Fibroblast of lung (primary cell): ENCODE data around the gene NKAIN2. TPM values are rescaled to one million over a fixed set of nuclear protein-coding genes. Genes with fewer than 3 reads are reported as not detected.

Source experiments
- DNase-seq, 2 donors: peaks; one replicate each; pipeline versions ENCODE4 v3.0.0 to v3.0.0-alpha.2; 2010; ENCODE audit warnings: low read depth in 2 of 2
- H2AFZ ChIP-seq: 2 replicates; pipeline ENCODE4 v1.5.1; 2012; ENCODE audit warnings: low read length, control low read depth, inconsistent platforms
- H3K27ac ChIP-seq: 2 replicates; pipeline ENCODE4 v1.5.1; 2011; ENCODE audit warnings: low read length, control low read depth; ENCODE audit not compliant: insufficient read depth
- H3K27me3 ChIP-seq: 2 replicates; pipeline ENCODE4 v1.5.1; 2011; ENCODE audit warnings: mild to moderate bottlenecking, low read length; ENCODE audit not compliant: control insufficient read depth, insufficient read depth
- H3K36me3 ChIP-seq: 2 replicates; pipeline ENCODE4 v1.5.1; 2011; ENCODE audit warnings: low read length; ENCODE audit not compliant: control insufficient read depth, insufficient read depth
- H3K4me1 ChIP-seq: 2 replicates; pipeline ENCODE4 v1.5.1; 2011; ENCODE audit warnings: low read length; ENCODE audit not compliant: control insufficient read depth, insufficient read depth; ENCODE audit errors: extremely low read depth
- H3K4me2 ChIP-seq: 2 replicates; pipeline ENCODE4 v1.5.1; 2011; ENCODE audit warnings: low read length, control low read depth; ENCODE audit not compliant: insufficient read depth; ENCODE audit errors: extremely low read depth
- H3K4me3 ChIP-seq, 4 experiments: fragments of 200-600 bp in 1 of 4; sonication (generic) in 1 of 4; replicated peaks in 1 of 4; 2 replicates each; pipeline ENCODE4 v1.5.1; 2011 to 2016; ENCODE audit warnings: low read length in 4 of 4, low read depth in 3 of 4, mild to moderate bottlenecking in 3 of 4, control low read depth in 2 of 4, inconsistent platforms in 1 of 4, mixed read lengths in 1 of 4; ENCODE audit not compliant: insufficient read depth in 1 of 4; ENCODE audit errors: control extremely low read depth in 1 of 4
- H3K79me2 ChIP-seq: 2 replicates; pipeline ENCODE4 v1.5.1; 2012; ENCODE audit warnings: mild to moderate bottlenecking, low read length, inconsistent platforms; ENCODE audit not compliant: control insufficient read depth, insufficient read depth
- H3K9ac ChIP-seq: 2 replicates; pipeline ENCODE4 v1.5.1; 2011; ENCODE audit warnings: mild to moderate bottlenecking, low read length, control low read depth; ENCODE audit not compliant: insufficient read depth
- H3K9me3 ChIP-seq: 2 replicates; pipeline ENCODE4 v1.5.1; 2012; ENCODE audit warnings: low read depth, low read length; ENCODE audit not compliant: control insufficient read depth, insufficient read depth
- H4K20me1 ChIP-seq: 2 replicates; pipeline ENCODE4 v1.5.1; 2011; ENCODE audit warnings: low read length; ENCODE audit not compliant: control insufficient read depth, insufficient read depth; ENCODE audit errors: extremely low read depth
- EZH2 ChIP-seq: IDR thresholded peaks from 2 replicates; pipeline ENCODE4 v1.5.1; 2012; ENCODE audit warnings: low read length, control low read depth, mild to moderate bottlenecking; ENCODE audit errors: missing control alignments
- polyA plus RNA-seq, 2 donors: library from polyadenylated mRNA; depleted of rRNA in 1 of 2; stranded (reverse) in 1 of 2; unstranded in 1 of 2; fragments of >200 nt; gene quantifications; 2 replicates each; pipeline ENCODE4 v1.2.1, GENCODE V29; 2011 to 2012; ENCODE audit warnings: missing spikeins in 1 of 2
- total RNA-seq: library from RNA; depleted of rRNA; stranded (reverse); fragments of >200 nt; gene quantifications from 2 replicates; pipeline ENCODE4 v1.2.1, GENCODE V29; 2014
- TF ChIP-seq, protein P1 (sequence below), 2 donors: IDR thresholded peaks in 1 of 2; conservative IDR thresholded peaks in 1 of 2; 1 replicate in 1 of 2; 2 replicates in 1 of 2; pipeline ENCODE4 v1.5.1; 2011 to 2012; ENCODE audit warnings: low read length in 2 of 2, control low read depth in 1 of 2, inconsistent platforms in 1 of 2, low read depth in 1 of 2, mild to moderate bottlenecking in 1 of 2

Gene NKAIN2
- total and polyA plus RNA-seq, 2 donors (not counting 1 experiment from before 2014, with no cell fraction given), result not detected

DNA sequence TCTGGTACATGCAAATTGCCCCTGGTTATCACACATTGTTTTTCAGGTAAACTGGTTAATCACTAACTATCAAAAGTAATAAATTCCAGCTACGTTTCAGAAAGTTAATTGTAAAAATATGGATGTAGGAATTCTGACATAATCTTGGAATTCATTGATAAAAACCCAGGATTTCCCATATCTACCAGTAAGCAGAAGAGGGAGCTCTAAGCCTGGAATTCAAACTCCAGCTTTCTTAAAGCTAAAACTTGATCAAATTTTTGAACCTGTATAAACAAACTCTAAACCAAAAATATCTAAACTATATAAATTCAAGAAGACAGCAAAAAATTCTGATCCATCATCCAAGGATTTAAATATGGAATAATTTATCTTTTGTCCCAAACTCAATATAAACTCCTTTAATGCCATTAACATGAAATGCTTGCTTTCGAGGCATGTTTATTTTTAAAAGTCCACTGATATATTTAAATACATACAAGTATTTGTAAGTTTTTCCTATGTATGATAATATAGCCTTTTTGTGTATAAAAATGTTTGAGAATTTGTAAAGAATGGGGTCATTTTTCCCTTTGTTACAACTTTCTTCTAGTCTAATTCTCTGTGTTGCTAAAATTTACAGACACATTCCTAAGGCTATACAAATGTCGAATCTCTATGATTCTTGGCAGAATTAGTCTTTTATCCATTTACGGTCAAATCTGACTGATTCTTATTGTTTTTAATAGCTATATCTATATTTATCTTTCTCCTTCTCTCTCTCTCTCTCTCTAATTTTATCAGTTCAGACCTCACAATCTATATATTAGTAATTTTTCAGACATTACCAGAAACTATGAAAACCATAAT lies 1067.2 kb downstream of the NKAIN2 start:
- H3K9ac ChIP-seq, result no peak overlapping the region
- H3K4me1 ChIP-seq, result peaks cover 2% of the 10 kb centered on the region
- no peaks in the 10 kb centered on the region for H3K36me3 ChIP-seq
- H3K9me3 ChIP-seq, result no peaks in the 10 kb centered on the region
- H3K79me2 ChIP-seq, result no peaks in the 10 kb centered on the region
- H3K27ac ChIP-seq, result no peak overlapping the region
- no peak overlapping the region for H2AFZ ChIP-seq
- H4K20me1 ChIP-seq, result no peaks in the 10 kb centered on the region
- TF ChIP-seq EZH2, result no peak
- TF ChIP-seq, protein P1, sequence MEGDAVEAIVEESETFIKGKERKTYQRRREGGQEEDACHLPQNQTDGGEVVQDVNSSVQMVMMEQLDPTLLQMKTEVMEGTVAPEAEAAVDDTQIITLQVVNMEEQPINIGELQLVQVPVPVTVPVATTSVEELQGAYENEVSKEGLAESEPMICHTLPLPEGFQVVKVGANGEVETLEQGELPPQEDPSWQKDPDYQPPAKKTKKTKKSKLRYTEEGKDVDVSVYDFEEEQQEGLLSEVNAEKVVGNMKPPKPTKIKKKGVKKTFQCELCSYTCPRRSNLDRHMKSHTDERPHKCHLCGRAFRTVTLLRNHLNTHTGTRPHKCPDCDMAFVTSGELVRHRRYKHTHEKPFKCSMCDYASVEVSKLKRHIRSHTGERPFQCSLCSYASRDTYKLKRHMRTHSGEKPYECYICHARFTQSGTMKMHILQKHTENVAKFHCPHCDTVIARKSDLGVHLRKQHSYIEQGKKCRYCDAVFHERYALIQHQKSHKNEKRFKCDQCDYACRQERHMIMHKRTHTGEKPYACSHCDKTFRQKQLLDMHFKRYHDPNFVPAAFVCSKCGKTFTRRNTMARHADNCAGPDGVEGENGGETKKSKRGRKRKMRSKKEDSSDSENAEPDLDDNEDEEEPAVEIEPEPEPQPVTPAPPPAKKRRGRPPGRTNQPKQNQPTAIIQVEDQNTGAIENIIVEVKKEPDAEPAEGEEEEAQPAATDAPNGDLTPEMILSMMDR (conservative IDR thresholded peaks at IDR 0.05 in 1 of 2, IDR thresholded peaks at IDR 0.05 in 1 of 2; ENCODE audit: low read depth in 1 of 2, low read length in 2 of 2), result peak; percentile 47 to 70
- no peak overlapping the region for H3K4me2 ChIP-seq
- DNase-seq, result peak; percentile 49 to 73
- no peak overlapping the region for H3K4me3 ChIP-seq
- no peaks in the 10 kb centered on the region for H3K27me3 ChIP-seq

DNA sequence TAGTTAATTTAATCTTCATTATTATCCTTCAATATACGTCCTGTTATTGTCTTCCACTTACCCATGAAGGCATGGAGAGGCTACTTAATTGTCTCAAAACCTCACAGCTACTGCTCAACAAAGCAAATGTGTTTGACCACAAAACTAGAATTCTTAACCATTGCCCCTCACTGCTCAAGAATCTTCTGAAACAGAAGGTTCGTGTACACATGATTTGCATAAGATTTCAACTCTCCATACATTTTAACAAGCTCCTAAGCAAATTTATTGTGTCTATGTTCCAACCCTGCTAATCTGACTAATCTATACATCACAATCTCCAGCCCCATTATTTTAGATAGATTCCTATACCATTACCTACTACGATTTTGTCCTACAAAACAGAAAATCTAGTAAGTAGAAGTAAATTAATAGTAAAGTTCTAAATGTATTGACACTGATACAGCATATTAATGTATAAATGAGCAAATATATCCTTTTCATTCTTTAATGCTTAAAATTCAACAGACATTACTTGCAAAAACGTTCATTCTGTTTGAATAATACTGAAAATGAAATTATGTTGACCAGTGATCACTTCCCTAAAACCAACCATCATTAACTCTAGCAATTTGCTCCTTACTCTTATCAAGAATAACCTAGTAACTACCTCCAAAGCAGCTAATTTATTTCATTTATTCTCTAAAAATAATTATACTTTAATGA lies 1068.8 kb downstream of the NKAIN2 start:
- no peaks in the 10 kb centered on the region for H3K79me2 ChIP-seq
- TF ChIP-seq, protein P1 (conservative IDR thresholded peaks at IDR 0.05 in 1 of 2, IDR thresholded peaks at IDR 0.05 in 1 of 2; ENCODE audit: low read depth in 1 of 2, low read length in 2 of 2), result no peak
- no peak for TF ChIP-seq EZH2
- H2AFZ ChIP-seq, result no peak overlapping the region
- peaks cover 2% of the 10 kb centered on the region for H3K4me1 ChIP-seq
- H3K9ac ChIP-seq, result no peak overlapping the region
- no peaks in the 10 kb centered on the region for H3K36me3 ChIP-seq
- no peak overlapping the region for H3K4me2 ChIP-seq
- no peak overlapping the region for H3K4me3 ChIP-seq
- H4K20me1 ChIP-seq, result no peaks in the 10 kb centered on the region
- no peak overlapping the region for H3K27ac ChIP-seq
- DNase-seq, result no peak
- no peaks in the 10 kb centered on the region for H3K9me3 ChIP-seq
- H3K27me3 ChIP-seq, result no peaks in the 10 kb centered on the region

DNA sequence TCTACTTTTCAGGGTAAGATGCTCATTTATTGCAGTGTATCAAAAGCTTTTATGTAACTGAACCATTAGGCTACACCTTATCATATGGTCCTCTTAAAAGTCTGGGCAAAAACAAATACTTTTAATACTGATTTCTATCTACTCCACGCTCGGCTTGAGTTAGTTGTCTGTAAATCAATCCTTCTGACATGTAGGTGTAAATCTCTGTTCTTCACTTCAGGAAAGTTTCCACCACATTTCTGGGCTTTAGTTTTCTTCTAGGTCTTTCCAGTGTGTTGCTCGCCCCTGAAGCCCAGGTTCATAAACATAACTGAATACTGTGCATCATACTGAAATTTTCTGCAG lies 1069.4 kb downstream of the NKAIN2 start:
- no peak overlapping the region for H2AFZ ChIP-seq
- no peaks in the 10 kb centered on the region for H4K20me1 ChIP-seq
- H3K9ac ChIP-seq, result no peak overlapping the region
- no peaks in the 10 kb centered on the region for H3K79me2 ChIP-seq
- no peak overlapping the region for H3K4me2 ChIP-seq
- H3K4me1 ChIP-seq, result peaks cover 2% of the 10 kb centered on the region
- no peak overlapping the region for H3K27ac ChIP-seq
- no peak overlapping the region for H3K4me3 ChIP-seq
- no peak for TF ChIP-seq EZH2
- TF ChIP-seq, protein P1 (conservative IDR thresholded peaks at IDR 0.05 in 1 of 2, IDR thresholded peaks at IDR 0.05 in 1 of 2; ENCODE audit: low read depth in 1 of 2, low read length in 2 of 2), result no peak
- no peaks in the 10 kb centered on the region for H3K9me3 ChIP-seq
- H3K36me3 ChIP-seq, result no peaks in the 10 kb centered on the region
- no peak for DNase-seq
- no peaks in the 10 kb centered on the region for H3K27me3 ChIP-seq
